ENCODE measurements around the gene PIP4P1.

Gene PIP4P1

DNA sequence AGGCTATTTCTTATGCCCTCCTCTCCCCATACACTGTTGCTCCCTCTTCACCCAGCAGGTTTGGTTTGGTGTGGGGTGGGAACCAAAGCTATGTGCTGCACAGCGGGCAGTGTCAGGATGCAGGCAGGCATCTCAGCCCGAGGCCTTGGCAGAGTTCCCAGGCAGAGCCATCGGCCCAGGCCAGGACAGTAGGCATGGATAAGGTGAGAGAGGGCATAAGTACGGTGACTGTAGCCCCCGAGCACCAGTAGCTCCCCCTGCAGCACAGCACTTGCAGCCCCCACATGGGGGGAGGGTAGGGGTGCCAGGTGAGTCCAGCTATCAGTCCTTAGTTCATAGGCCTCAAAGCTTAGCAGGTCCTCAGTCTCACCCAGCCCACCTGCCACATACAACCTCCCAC is 32.4 kb downstream of the PIP4P1 start:
- CTCF ChIA-PET, result interaction anchor here (0.6 to 2.4 kb wide), 3 partner anchors 13 to 23 kb away, joined by 3 to 11 read pairs (median 3); no protein-coding TSS in a partner anchor

DNA sequence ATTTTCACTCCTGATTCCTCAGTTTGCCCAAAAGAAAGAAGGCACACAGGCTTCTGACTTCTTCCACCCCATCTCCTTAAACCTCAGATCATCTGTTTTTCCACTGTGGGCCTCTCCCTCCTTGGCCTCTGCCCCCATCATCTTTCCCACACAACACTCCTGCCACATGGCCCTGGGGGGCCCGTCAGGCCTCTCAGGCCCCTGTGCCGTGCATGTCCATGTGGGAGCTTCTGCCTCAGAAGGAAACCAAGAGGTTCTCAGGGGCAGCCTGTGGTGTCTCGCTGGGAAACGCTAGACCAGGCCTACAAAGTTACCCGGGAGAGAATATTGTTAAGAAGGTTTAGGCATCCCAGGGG is 33.2 kb downstream of the PIP4P1 start:
- no peaks in the 10 kb centered on the region for H3K36me3 ChIP-seq (ENCODE audit: control insufficient read depth in 2 of 2, insufficient read depth in 1 of 2, low read length in 2 of 2)
- TF ChIP-seq TRIM28 (IDR thresholded peaks at IDR 0.05; ENCODE audit: borderline replicate concordance, low read length), result no peak
- no peak for TF ChIP-seq ZNF335 (tag by site-specific recombination; conservative IDR thresholded peaks at IDR 0.05)
- TF ChIP-seq ZNF211 (tag by site-specific recombination; IDR thresholded peaks at IDR 0.05; ENCODE audit: low read depth), result no peak
- TF ChIP-seq BCL11A (tag by site-specific recombination; IDR thresholded peaks at IDR 0.05; ENCODE audit: low read depth), result no peak
- TF ChIP-seq ZNF600 (tag by site-specific recombination; IDR thresholded peaks at IDR 0.05), result no peak
- no peak for TF ChIP-seq ZNF549 (tag by site-specific recombination; IDR thresholded peaks at IDR 0.05)
- no peak for TF ChIP-seq ZFP3 (tag by site-specific recombination; IDR thresholded peaks at IDR 0.05; ENCODE audit: low read depth)
- TF ChIP-seq REPIN1 (tag by site-specific recombination; IDR thresholded peaks at IDR 0.05; ENCODE audit: low read depth), result no peak
- TF ChIP-seq, protein P1, sequence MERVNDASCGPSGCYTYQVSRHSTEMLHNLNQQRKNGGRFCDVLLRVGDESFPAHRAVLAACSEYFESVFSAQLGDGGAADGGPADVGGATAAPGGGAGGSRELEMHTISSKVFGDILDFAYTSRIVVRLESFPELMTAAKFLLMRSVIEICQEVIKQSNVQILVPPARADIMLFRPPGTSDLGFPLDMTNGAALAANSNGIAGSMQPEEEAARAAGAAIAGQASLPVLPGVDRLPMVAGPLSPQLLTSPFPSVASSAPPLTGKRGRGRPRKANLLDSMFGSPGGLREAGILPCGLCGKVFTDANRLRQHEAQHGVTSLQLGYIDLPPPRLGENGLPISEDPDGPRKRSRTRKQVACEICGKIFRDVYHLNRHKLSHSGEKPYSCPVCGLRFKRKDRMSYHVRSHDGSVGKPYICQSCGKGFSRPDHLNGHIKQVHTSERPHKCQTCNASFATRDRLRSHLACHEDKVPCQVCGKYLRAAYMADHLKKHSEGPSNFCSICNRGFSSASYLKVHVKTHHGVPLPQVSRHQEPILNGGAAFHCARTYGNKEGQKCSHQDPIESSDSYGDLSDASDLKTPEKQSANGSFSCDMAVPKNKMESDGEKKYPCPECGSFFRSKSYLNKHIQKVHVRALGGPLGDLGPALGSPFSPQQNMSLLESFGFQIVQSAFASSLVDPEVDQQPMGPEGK (tag by site-specific recombination; IDR thresholded peaks at IDR 0.05), result no peak
- TF ChIP-seq ZNF133 (tag by site-specific recombination; IDR thresholded peaks at IDR 0.05), result no peak
- no peak for TF ChIP-seq ZNF473 (tag by site-specific recombination; IDR thresholded peaks at IDR 0.05)
- TF ChIP-seq MEIS1 (CRISPR knock-in tag; IDR thresholded peaks at IDR 0.05; ENCODE audit: borderline replicate concordance), result no peak
- TF ChIP-seq GLI2 (tag by site-specific recombination; IDR thresholded peaks at IDR 0.05; ENCODE audit: borderline replicate concordance, low read depth), result no peak
- no peak for TF ChIP-seq ZNF660 (tag by site-specific recombination; IDR thresholded peaks at IDR 0.05)
- TF ChIP-seq ZNF560 (tag by site-specific recombination; IDR thresholded peaks at IDR 0.05; ENCODE audit: borderline replicate concordance), result no peak
- no peak for TF ChIP-seq ZNF529 (tag by site-specific recombination; IDR thresholded peaks at IDR 0.05; ENCODE audit: insufficient replicate concordance)
- TF ChIP-seq, protein P2, sequence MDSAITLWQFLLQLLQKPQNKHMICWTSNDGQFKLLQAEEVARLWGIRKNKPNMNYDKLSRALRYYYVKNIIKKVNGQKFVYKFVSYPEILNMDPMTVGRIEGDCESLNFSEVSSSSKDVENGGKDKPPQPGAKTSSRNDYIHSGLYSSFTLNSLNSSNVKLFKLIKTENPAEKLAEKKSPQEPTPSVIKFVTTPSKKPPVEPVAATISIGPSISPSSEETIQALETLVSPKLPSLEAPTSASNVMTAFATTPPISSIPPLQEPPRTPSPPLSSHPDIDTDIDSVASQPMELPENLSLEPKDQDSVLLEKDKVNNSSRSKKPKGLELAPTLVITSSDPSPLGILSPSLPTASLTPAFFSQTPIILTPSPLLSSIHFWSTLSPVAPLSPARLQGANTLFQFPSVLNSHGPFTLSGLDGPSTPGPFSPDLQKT (IDR thresholded peaks at IDR 0.05; ENCODE audit: borderline replicate concordance, low read depth, low read length), result no peak
- no peak overlapping the region for H3K4me3 ChIP-seq (ENCODE audit: low read depth, low read length)
- H3K4me1 ChIP-seq (ENCODE audit: control insufficient read depth, insufficient read depth, low read length), result no peaks in the 10 kb centered on the region
- H3K27ac ChIP-seq (ENCODE audit: extremely low read depth, low read depth, low read length), result no peak overlapping the region
- CTCF ChIA-PET, result interaction anchor here (2.4 kb wide), 1 partner anchor 12 kb away, joined by 11 read pairs; no protein-coding TSS in a partner anchor
- no peaks in the 10 kb centered on the region for H3K9me3 ChIP-seq (ENCODE audit: control insufficient read depth, insufficient read depth, low read depth, low read length)
- POLR2A ChIA-PET, result no interaction called here

More for the DNA sequence above, 32.4 kb downstream of the PIP4P1 start:
- no peaks in the 10 kb centered on the region for H3K36me3 ChIP-seq (ENCODE audit: control insufficient read depth in 2 of 2, insufficient read depth in 1 of 2, low read length in 2 of 2)
- POLR2A ChIA-PET, result no interaction called here
- no peaks in the 10 kb centered on the region for H3K9me3 ChIP-seq (ENCODE audit: control insufficient read depth, insufficient read depth, low read depth, low read length)
- no peak overlapping the region for H3K27ac ChIP-seq (ENCODE audit: extremely low read depth, low read depth, low read length)
- H3K4me1 ChIP-seq (ENCODE audit: control insufficient read depth, insufficient read depth, low read length), result no peaks in the 10 kb centered on the region
- no peak overlapping the region for H3K4me3 ChIP-seq (ENCODE audit: low read depth, low read length)
- TF ChIP-seq ZNF248 (tag by site-specific recombination; IDR thresholded peaks at IDR 0.05) (no peak), ZNF658 (tag by site-specific recombination; IDR thresholded peaks at IDR 0.05) (no peak)

DNA sequence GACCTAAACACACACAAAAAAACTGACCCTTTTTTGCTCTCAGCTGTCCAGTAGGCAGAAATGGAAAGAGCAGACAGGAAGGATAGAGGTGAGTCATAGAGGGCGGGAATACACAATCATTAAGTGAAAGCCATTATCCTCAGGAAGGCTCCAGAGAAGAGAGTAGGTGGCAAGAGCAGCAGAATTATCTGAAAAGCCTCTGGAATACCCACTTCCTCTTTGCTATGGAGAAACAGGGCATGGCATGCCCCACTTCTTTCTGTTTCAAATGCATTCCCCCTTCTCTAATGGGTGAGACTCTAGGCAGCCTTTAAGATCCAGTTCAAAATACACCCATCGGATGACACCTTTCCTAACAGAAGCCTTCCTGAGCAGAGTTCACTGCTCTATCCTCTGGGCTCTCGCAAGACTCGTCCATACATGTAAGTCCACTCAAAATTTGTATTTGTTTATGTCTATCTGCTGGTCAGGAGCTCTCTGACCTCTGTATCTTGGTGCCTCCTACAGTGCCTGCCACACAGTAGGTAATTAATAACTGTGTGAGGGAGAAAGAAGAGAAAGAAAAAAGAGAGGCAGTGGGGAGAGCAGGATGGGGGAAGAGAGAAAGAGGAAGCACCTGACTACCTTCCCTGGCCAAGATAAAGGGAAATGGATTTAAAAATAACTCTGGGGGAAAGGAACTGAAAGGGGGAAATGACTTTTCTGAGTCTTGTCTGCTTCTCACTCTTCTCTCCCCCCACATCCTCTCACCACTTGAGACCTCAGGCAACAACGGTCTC is 33.8 kb downstream of the PIP4P1 start:
- Histone ChIP-seq H3K36me3 (ENCODE audit: control insufficient read depth in 2 of 2, insufficient read depth in 1 of 2, low read length in 2 of 2) (no peaks in the 10 kb centered on the region), H3K9me3 (ENCODE audit: control insufficient read depth, insufficient read depth, low read depth, low read length) (no peaks in the 10 kb centered on the region), H3K27ac (ENCODE audit: extremely low read depth, low read depth, low read length) (no peak overlapping the region), H3K4me3 (ENCODE audit: low read depth, low read length) (no peak overlapping the region), H3K4me1 (ENCODE audit: control insufficient read depth, insufficient read depth, low read length) (no peaks in the 10 kb centered on the region)
- ChIA-PET POLR2A (no interaction called here), CTCF (interaction anchor here (2.4 kb wide), 1 partner anchor 12 kb away, joined by 11 read pairs; no protein-coding TSS in a partner anchor)
- TF ChIP-seq ZNF701 (tag by site-specific recombination; IDR thresholded peaks at IDR 0.05) (no peak), ZNF2 (tag by site-specific recombination; IDR thresholded peaks at IDR 0.05) (no peak), ZNF24 (tag by site-specific recombination; IDR thresholded peaks at IDR 0.05) (no peak), ZNF664 (tag by site-specific recombination; IDR thresholded peaks at IDR 0.05) (no peak), OSR2 (tag by site-specific recombination; IDR thresholded peaks at IDR 0.05) (no peak), KLF7 (tag by site-specific recombination; IDR thresholded peaks at IDR 0.05; ENCODE audit: borderline replicate concordance) (no peak), ZNF324 (tag by site-specific recombination; IDR thresholded peaks at IDR 0.05) (no peak)
- TF ChIP-seq, protein P3, sequence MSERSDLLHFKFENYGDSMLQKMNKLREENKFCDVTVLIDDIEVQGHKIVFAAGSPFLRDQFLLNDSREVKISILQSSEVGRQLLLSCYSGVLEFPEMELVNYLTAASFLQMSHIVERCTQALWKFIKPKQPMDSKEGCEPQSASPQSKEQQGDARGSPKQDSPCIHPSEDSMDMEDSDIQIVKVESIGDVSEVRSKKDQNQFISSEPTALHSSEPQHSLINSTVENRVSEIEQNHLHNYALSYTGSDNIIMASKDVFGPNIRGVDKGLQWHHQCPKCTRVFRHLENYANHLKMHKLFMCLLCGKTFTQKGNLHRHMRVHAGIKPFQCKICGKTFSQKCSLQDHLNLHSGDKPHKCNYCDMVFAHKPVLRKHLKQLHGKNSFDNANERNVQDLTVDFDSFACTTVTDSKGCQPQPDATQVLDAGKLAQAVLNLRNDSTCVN (tag by site-specific recombination; optimal IDR thresholded peaks at IDR 0.05), result no peak
